NCI-H2107 treated with DMSO at 0.1 percent for 48 hours (cell line): Measurements from ENCODE around the gene NAV2.

ENCODE experiments used
- DNase-seq: peaks from one replicate; lab custom pipeline; 2025; ENCODE audit not compliant: unreplicated experiment; lab: John Stamatoyannopoulos, UW

NAV2 gene

DNA sequence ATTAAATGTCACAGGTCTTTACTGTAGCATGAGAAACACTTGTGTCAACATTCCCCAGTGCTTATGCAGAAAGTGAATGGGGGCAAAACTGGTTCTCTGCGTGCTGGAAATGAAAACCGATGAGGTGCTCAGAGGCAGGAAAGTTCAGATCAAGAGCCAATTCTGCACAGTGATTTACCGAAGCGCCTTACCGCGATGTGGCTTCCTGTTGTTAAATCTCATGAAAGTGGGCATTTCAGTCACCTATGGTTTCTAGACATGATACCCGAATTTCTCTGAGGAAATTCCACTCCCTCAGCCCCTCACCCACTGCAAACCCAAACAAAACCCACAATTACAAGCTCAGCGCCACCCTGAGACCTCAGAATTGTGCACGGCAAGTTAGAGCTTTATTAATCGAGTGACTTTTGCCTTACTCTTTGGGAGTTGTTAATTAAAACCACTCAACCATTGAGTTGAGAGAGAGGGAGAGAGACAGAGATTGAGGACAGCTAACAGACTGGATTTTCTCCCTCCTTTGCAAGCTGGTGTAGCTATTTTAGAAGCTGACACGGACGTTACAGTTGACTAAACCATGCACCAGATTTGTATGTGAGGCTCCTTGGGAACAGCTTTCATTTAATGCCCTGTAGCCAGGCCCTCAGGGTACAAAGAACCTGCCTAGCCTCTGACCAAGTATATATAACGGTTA is 251.2 kb downstream of the NAV2 start:
- DNase-seq: no peak

DNA sequence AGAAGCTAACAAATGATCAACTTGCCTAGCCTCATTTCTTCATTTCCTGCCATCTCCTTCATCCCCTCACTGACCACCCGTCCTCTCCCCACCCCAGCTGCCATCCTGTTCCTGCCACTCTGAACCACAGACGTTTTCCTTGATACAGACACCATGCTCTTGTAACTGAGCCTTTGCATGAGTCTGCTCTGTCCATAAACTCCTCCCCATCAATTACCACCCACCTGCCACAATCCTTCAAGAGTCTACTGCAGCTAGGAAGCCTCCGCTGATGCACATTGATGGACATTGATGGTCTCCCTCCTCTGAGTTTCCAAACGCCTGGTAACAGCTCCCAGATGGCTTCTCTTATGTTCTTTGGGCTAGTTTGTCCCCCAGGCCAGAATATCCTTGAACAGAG is 253.8 kb downstream of the NAV2 start:
- DNase-seq: no peak

DNA sequence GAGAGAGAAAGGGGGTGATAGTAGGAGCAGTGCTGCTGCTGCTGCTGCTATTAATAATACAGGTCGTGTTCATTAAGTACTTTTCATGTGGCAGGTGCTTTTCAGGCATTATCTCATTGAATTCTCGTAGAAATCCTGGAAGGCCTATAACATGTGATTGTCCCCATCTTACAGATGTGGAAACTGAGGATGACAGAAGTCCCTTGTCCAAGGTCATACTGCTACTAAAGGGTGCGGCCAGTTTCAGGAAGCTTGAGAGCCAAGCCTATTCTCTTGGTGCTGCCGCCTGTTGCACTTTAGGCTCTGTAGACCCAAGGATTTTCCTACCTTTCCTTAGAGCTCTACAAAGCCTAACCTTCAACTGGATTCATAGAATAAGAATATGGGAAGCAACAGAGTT is 254.3 kb downstream of the NAV2 start:
- no peak for DNase-seq

DNA sequence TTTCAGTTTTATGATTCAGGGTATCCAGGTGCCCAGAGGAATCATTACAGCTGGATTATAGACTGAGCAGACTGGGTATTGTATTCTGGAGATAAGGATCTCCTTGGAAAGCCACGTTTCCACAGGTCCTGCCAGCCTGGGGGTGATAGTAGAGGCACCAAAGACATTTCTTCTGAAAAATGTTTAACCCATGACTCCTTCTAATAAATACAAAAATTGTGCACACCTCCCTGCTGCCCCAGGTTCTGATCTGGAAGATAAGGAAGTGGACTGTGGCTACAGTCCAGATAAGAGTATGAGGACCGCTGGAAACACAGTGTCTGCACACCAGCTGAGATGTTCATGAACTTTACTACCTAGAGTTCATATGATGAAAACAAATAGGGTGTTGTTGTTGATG is 255.2 kb downstream of the NAV2 start:
- no peak for DNase-seq

- no peak for DNase-seq
These were observed 256.2 kb downstream of the NAV2 start for GRCh38 chr11:19968860-19969259.

DNA sequence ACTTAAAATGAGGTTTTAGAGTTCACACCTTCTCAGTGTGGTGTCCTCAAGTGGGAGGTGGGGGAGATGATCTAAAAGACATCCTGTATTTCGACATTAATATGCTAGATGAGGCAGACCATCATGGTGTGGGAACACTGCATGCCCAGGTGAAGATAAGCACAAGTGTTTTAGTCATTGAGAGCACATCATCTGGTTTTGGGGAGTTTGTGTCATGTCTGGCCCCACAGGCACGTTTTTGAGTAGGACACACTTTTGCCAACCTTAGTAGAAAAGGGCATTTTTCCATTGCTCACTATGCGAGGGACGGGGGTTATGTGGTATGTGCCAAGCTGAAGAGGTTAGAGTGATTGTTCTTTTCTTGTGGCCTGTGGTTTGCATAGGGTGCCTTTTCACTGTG is 258.3 kb downstream of the NAV2 start:
- no peak for DNase-seq

DNA sequence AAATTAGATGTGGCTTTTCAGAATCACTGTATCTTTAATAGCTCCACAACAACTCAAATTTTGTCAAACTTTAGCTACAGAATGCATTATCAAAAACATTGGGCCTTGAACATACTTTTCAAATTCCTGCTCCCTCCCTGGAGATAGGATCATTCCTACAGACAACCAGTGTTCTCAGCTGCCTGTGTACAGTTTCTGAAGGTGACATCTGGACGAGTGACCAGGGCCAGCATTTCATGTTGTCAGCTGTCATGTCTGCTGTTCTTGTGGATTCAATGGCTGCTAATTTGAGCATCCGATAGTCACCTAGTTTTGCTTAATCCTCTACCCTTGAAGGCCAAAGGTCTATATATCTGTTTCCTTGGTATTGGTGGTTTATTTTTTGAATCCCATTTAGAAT is 259.5 kb downstream of the NAV2 start:
- no peak for DNase-seq

DNA sequence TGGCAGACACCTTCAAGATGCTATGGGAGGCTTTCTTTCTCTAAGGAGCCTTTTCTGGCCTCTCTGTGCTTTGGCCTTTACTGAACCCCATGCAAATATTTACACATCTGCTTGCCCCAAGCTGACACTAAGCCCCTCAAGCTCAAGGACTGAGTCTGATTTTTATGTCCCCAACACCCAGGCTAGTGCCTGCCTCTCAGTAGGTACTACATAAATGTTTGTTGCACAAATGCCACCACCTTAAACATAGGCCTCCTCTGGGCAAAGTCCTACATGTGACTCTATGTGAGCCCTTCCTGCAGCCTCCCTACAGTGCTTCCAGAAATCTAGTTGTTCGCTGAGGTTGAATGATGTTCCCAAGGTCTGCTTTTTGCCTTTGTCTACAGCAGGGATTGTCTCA is 260.0 kb downstream of the NAV2 start:
- no peak for DNase-seq

DNA sequence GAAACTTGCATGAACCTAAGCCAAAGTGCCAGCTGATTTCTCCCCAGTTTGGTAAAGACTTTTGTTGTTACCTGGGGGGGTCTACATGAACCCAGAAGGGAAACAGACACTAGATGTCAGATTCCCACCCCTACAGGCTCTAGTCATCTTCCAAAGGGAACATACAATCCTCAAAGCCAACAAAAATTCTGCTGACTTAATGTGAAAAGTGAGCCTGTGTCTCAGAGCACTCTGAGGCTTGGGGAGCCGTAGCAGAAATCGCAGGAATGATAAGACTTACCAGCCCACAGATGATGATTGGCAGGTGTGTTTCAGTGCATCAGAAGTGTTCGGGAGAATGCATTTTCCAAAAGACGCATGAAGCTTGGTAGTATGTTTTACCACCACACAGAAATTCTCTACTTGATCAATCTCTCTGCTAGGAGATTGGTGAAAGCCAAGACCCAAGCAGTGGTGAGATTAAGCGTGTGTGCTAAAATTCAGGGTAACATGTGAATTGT is 260.5 kb downstream of the NAV2 start:
- DNase-seq: no peak

DNA sequence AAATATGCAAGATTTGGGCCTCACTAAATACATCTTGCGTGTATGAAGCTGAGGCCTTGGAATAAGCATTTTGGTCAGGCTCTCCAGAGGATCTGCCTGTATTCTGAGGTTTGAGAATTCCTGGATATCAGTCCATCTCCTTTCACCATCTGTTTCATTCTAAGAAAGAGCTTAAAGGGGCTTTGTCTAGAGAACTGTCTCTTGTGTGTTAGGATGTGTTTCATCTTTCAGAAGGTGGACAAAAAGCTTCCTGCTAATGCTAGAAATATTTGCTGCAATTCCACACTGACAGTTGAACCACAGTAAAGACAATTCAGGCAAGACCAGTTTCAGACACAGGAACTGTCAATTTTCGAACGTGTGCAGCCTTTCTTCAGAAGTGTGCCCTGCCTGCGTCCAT is 262.2 kb downstream of the NAV2 start:
- DNase-seq: no peak

GRCh38 chr11:19975414-19975990 is 262.9 kb downstream of the NAV2 start:
- DNase-seq: no peak

GRCh38 chr11:19976281-19976941 is 263.8 kb downstream of the NAV2 start:
- DNase-seq: no peak

- DNase-seq: no peak
These were observed 265.3 kb downstream of the NAV2 start for GRCh38 chr11:19977941-19978340.

GRCh38 chr11:19978668-19979518 is 266.3 kb downstream of the NAV2 start:
- no peak for DNase-seq

DNA sequence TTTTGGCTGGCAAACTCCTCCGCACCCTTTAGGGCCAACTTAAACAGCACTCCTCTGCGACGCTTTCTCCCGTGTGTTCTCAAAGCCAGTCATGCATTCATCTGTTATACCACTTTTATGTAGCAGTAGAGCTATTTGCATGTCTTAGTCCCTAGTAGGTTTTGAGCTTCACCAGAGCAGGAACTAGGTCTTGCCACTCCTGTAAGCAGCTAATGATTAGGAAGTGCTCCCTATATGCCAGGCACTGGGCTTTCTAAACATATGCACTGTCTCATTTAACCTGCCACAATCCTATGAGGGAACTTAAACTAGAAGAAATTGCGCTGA is 266.8 kb downstream of the NAV2 start:
- DNase-seq: no peak

DNA sequence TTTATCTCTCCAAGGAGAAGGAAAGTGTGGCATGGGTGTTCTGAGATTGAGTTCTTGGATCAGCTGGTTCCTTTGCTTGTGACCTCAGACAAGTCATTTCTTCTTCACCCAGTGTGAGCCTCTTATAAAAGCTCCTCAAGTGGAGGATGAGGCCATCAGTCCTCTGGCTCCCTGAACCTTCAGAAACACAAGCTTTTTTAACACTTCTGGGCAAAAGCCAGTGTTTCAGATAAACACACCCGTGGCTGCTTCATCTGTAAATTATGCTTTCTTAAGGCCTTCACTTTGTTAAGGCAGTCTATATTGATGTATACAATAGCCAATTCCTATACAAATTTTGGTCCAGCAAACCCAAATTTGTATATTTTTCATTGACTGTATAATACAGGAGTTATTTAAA is 267.8 kb downstream of the NAV2 start:
- no peak for DNase-seq

- no peak for DNase-seq
These were observed 268.5 kb downstream of the NAV2 start for GRCh38 chr11:19980957-19981669.

- DNase-seq: no peak
These were observed 270.3 kb downstream of the NAV2 start for GRCh38 chr11:19982774-19983495.

GRCh38 chr11:19984048-19984742 is 271.6 kb downstream of the NAV2 start:
- DNase-seq: no peak

DNA sequence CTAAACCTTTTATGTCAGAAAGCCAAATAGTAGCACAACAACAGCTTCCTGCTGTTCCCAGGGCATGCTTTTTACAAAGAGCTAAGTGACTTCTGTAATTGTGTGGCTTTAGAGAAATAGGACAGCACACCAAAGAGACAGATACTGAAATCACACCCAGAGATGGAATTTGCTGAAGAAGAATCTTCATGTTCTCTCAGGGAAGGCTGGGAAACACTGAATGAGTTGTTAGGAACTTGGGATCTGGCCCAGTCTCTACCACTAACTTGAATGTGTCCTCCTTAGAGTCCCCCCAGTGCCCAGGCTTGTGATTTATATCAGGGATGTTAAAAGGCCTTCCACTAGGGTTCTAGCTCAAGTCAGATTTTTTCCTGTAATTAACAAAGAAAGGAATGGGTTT is 272.5 kb downstream of the NAV2 start:
- DNase-seq: no peak
